H1 (cell line): ENCODE data around the gene GRID1. TPM values are rescaled to one million over a fixed set of nuclear protein-coding genes. Genes with fewer than 3 reads are reported as not detected.

ENCODE experiments used
- CREB1 ChIP-seq: IDR thresholded peaks from 2 replicates; pipeline ENCODE4 v1.6.1; 2012; ENCODE audit warnings: inconsistent platforms
- GABPA ChIP-seq: IDR thresholded peaks from 2 replicates; pipeline ENCODE4 v1.6.1; 2011; ENCODE audit warnings: mild to moderate bottlenecking, low read length, moderate library complexity, borderline replicate concordance; ENCODE audit not compliant: insufficient read depth
- GTF2F1 ChIP-seq: IDR thresholded peaks from 2 replicates; pipeline ENCODE4 v1.6.1; 2012; ENCODE audit warnings: low read depth, low read length, improper control_type of control experiment, borderline replicate concordance
- HDAC6 ChIP-seq: IDR thresholded peaks from one replicate; pipeline ENCODE4 v1.7.1; 2012; ENCODE audit warnings: low read depth, mild to moderate bottlenecking, inconsistent platforms, low read length, moderate library complexity
- MAFK ChIP-seq: IDR thresholded peaks from 2 replicates; pipeline ENCODE4 v1.6.1; 2012; ENCODE audit warnings: low read depth, mild to moderate bottlenecking, improper control_type of control experiment, low read length
- POU5F1 ChIP-seq: IDR thresholded peaks from 2 replicates; pipeline ENCODE4 v1.6.1; 2011; ENCODE audit warnings: low read depth, mild to moderate bottlenecking, low read length, moderate library complexity
- SP4 ChIP-seq: IDR thresholded peaks from 2 replicates; pipeline ENCODE4 v1.6.1; 2012; ENCODE audit warnings: low read length, inconsistent platforms
- TAF1 ChIP-seq: IDR thresholded peaks from 2 replicates; pipeline ENCODE4 v1.6.1; 2011; ENCODE audit warnings: mild to moderate bottlenecking, low read depth, low read length
- TAF7 ChIP-seq: optimal IDR thresholded peaks from 2 replicates; pipeline ENCODE3; 2011; ENCODE audit warnings: low read depth, mild to moderate bottlenecking, inconsistent platforms, low read length, moderate library complexity, borderline replicate concordance
- polyA plus RNA-seq, 7 experiments: library from polyadenylated mRNA; depleted of rRNA in 3 of 7; stranded (reverse) in 5 of 7; unstranded in 2 of 7; fragments of >200 nt in 5 of 7; fragments of 200-250 nt in 2 of 7; gene quantifications; 1 replicate in 5 of 7; 2 replicates in 1 of 7; 4 replicates in 1 of 7; pipeline versions ENCODE4 v1.2.1 to v1.2.3, GENCODE V29; 2011 to 2013; ENCODE audit warnings: missing spikeins in 2 of 7, mixed read lengths in 2 of 7
- total RNA-seq: library from RNA; stranded (reverse); fragmentation: NEBNext Ultra II Directional; extraction: Animal tissue kit (Norgen Biotek cat#: 25700); gene quantifications from 2 replicates; pipeline ENCODE4 v1.2.1, GENCODE V29; 2021
- TF ChIP-seq, protein P1 (sequence below): fragments of 300-600 bp; sonication (generic); IDR thresholded peaks from 2 replicates; pipeline ENCODE4 v1.7.1; 2012; ENCODE audit warnings: low read length, moderate library complexity, mild to moderate bottlenecking, inconsistent platforms; ENCODE audit not compliant: insufficient replicate concordance
- TF ChIP-seq, protein P2 (sequence below): IDR thresholded peaks from 2 replicates; pipeline ENCODE4 v1.6.1; 2012; ENCODE audit warnings: inconsistent platforms

The GRID1 gene
- total and polyA plus RNA-seq, 2 of the 8 experiments (the other 6 are each of a cell fraction or from before 2014, with no cell fraction given), result 0.22 to 0.30 TPM

DNA sequence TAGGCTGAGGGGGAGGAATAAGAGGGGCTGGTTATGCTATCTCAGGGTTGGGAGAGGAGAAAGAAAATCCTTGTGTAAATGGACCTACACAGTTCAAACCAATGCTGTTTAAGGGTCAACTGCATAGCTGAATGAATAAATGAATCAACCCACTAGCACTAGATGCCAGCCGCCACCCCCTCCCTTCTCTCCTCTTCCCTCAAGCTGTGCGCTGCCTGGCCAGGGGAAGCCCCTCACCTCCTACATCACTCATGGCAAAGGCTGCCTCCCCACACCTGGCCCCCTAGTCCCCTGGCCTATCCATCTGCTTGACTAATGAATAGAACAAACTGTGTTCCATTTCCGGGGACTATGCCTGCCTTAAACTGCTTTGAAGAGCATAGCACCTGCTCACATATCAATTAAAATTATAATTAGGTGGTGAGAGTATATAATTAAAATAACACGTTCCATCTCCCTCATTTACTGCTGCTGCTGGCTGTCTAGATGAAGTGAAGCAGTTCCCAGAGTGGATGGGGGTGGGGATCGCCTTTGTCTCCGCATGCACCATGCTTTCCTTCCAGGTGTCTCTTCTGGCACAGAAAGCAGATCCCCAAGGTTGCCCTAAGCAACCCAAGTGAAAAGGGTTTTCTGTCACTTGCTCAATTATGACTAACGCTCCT lies 32.6 kb downstream of the GRID1 start (continued):
- TF ChIP-seq, protein P1, sequence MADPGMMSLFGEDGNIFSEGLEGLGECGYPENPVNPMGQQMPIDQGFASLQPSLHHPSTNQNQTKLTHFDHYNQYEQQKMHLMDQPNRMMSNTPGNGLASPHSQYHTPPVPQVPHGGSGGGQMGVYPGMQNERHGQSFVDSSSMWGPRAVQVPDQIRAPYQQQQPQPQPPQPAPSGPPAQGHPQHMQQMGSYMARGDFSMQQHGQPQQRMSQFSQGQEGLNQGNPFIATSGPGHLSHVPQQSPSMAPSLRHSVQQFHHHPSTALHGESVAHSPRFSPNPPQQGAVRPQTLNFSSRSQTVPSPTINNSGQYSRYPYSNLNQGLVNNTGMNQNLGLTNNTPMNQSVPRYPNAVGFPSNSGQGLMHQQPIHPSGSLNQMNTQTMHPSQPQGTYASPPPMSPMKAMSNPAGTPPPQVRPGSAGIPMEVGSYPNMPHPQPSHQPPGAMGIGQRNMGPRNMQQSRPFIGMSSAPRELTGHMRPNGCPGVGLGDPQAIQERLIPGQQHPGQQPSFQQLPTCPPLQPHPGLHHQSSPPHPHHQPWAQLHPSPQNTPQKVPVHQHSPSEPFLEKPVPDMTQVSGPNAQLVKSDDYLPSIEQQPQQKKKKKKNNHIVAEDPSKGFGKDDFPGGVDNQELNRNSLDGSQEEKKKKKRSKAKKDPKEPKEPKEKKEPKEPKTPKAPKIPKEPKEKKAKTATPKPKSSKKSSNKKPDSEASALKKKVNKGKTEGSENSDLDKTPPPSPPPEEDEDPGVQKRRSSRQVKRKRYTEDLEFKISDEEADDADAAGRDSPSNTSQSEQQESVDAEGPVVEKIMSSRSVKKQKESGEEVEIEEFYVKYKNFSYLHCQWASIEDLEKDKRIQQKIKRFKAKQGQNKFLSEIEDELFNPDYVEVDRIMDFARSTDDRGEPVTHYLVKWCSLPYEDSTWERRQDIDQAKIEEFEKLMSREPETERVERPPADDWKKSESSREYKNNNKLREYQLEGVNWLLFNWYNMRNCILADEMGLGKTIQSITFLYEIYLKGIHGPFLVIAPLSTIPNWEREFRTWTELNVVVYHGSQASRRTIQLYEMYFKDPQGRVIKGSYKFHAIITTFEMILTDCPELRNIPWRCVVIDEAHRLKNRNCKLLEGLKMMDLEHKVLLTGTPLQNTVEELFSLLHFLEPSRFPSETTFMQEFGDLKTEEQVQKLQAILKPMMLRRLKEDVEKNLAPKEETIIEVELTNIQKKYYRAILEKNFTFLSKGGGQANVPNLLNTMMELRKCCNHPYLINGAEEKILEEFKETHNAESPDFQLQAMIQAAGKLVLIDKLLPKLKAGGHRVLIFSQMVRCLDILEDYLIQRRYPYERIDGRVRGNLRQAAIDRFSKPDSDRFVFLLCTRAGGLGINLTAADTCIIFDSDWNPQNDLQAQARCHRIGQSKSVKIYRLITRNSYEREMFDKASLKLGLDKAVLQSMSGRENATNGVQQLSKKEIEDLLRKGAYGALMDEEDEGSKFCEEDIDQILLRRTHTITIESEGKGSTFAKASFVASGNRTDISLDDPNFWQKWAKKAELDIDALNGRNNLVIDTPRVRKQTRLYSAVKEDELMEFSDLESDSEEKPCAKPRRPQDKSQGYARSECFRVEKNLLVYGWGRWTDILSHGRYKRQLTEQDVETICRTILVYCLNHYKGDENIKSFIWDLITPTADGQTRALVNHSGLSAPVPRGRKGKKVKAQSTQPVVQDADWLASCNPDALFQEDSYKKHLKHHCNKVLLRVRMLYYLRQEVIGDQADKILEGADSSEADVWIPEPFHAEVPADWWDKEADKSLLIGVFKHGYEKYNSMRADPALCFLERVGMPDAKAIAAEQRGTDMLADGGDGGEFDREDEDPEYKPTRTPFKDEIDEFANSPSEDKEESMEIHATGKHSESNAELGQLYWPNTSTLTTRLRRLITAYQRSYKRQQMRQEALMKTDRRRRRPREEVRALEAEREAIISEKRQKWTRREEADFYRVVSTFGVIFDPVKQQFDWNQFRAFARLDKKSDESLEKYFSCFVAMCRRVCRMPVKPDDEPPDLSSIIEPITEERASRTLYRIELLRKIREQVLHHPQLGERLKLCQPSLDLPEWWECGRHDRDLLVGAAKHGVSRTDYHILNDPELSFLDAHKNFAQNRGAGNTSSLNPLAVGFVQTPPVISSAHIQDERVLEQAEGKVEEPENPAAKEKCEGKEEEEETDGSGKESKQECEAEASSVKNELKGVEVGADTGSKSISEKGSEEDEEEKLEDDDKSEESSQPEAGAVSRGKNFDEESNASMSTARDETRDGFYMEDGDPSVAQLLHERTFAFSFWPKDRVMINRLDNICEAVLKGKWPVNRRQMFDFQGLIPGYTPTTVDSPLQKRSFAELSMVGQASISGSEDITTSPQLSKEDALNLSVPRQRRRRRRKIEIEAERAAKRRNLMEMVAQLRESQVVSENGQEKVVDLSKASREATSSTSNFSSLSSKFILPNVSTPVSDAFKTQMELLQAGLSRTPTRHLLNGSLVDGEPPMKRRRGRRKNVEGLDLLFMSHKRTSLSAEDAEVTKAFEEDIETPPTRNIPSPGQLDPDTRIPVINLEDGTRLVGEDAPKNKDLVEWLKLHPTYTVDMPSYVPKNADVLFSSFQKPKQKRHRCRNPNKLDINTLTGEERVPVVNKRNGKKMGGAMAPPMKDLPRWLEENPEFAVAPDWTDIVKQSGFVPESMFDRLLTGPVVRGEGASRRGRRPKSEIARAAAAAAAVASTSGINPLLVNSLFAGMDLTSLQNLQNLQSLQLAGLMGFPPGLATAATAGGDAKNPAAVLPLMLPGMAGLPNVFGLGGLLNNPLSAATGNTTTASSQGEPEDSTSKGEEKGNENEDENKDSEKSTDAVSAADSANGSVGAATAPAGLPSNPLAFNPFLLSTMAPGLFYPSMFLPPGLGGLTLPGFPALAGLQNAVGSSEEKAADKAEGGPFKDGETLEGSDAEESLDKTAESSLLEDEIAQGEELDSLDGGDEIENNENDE, result no peak
- no peak for TF ChIP-seq TAF1
- TF ChIP-seq CREB1, result no peak
- TF ChIP-seq MAFK, result no peak
- no peak for TF ChIP-seq SP4
- TF ChIP-seq, protein P2, sequence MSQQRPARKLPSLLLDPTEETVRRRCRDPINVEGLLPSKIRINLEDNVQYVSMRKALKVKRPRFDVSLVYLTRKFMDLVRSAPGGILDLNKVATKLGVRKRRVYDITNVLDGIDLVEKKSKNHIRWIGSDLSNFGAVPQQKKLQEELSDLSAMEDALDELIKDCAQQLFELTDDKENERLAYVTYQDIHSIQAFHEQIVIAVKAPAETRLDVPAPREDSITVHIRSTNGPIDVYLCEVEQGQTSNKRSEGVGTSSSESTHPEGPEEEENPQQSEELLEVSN, result no peak
- TF ChIP-seq GTF2F1, result no peak
- TF ChIP-seq HDAC6, result no peak
- TF ChIP-seq GABPA, result no peak
- no peak for TF ChIP-seq TAF7
- no peak for TF ChIP-seq POU5F1
